ENCODE data around the gene PLA2G3. TPM values are rescaled to one million over a fixed set of nuclear protein-coding genes. Genes with fewer than 3 reads are reported as not detected.
A peak's percentile ranks its signal among the peaks of the same experiment; 100 is the strongest.

The PLA2G3 gene
- total and polyA plus RNA-seq, 2 of the 13 experiments (the other 11 are each of a cell fraction or from before 2014, with no cell fraction given) = 0.12 to 0.42 TPM

- Histone ChIP-seq H3K79me2 (ENCODE audit: insufficient read depth, low read length) (no peaks in the 10 kb centered on the region), H3K4me2 (ENCODE audit: low read depth, low read length) (no peak overlapping the region), H2AFZ (ENCODE audit: low read length) (no peak overlapping the region), H4K20me1 (ENCODE audit: insufficient read depth, low read length) (no peaks in the 10 kb centered on the region), H3K4me3 (replicated peaks in 1 of 3; ENCODE audit: insufficient read depth in 1 of 3, low read depth in 2 of 3, low read length in 3 of 3) (no peak overlapping the region), H3K36me3 (replicated peaks in 1 of 2; ENCODE audit: control insufficient read depth in 1 of 2, insufficient read depth in 2 of 2, low read length in 2 of 2) (no peaks in the 10 kb centered on the region), H3K4me1 (ENCODE audit: insufficient read depth, low read length) (peaks cover 28% of the 10 kb centered on the region), H3K27me3 (ENCODE audit: control insufficient read depth in 1 of 2, insufficient read depth in 2 of 2, low read length in 2 of 2) (peaks cover 5 to 37% of the 10 kb centered on the region in 2 experiments), H3K9ac (ENCODE audit: insufficient read depth, low read depth, low read length) (no peak overlapping the region), H3K27ac (ENCODE audit: extremely low read length, insufficient read depth, low read length) (no peak overlapping the region), H3K9me3 (ENCODE audit: low read length) (no peaks in the 10 kb centered on the region)
- CTCF ChIA-PET (ENCODE audit: low intra/inter-chr PET ratio, low total read pairs) = no interaction called here
- POLR2A ChIA-PET = no interaction called here
- DNase-seq (ENCODE audit: low spot score) (no peak), ATAC-seq (no peak), FAIRE-seq (no peak)
- TF ChIP-seq ZNF569 (CRISPR knock-in tag; IDR thresholded peaks at IDR 0.05; ENCODE audit: borderline replicate concordance) (no peak), ZNF746 (CRISPR knock-in tag; IDR thresholded peaks at IDR 0.05) (no peak), ATAD3A (CRISPR knock-in tag; IDR thresholded peaks at IDR 0.05) (no peak), MEIS2 (CRISPR knock-in tag; IDR thresholded peaks at IDR 0.05) (no peak), ZBTB38 (CRISPR knock-in tag; IDR thresholded peaks at IDR 0.05) (no peak), ZNF605 (CRISPR knock-in tag; IDR thresholded peaks at IDR 0.05) (no peak)
- TF ChIP-seq, protein P1, sequence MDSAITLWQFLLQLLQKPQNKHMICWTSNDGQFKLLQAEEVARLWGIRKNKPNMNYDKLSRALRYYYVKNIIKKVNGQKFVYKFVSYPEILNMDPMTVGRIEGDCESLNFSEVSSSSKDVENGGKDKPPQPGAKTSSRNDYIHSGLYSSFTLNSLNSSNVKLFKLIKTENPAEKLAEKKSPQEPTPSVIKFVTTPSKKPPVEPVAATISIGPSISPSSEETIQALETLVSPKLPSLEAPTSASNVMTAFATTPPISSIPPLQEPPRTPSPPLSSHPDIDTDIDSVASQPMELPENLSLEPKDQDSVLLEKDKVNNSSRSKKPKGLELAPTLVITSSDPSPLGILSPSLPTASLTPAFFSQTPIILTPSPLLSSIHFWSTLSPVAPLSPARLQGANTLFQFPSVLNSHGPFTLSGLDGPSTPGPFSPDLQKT (CRISPR knock-in tag; IDR thresholded peaks at IDR 0.05; ENCODE audit: borderline replicate concordance) = no peak
- no TSS peak for BruUV-seq (replicated peaks)
- intact Hi-C loops (cut with micrococcal nuclease; ENCODE audit: unreplicated experiment) = loop anchor here (1.0 kb wide), 1 partner anchor 32 kb away; no protein-coding TSS in a partner anchor
- 38% methylated on average over 3 of the region's 16 CpGs for whole genome bisulfite sequencing (ENCODE audit: low lambda C conversion rate)
- in situ Hi-C loops (cut with HindIII; ENCODE audit: extremely low pct_ligation_motif_present, low pct_unique_long_range_greater_than_20kb) = no loop called here
Measured at GRCh38 chr22:31136711-31137110, 3.6 kb downstream of the PLA2G3 start.

DNA sequence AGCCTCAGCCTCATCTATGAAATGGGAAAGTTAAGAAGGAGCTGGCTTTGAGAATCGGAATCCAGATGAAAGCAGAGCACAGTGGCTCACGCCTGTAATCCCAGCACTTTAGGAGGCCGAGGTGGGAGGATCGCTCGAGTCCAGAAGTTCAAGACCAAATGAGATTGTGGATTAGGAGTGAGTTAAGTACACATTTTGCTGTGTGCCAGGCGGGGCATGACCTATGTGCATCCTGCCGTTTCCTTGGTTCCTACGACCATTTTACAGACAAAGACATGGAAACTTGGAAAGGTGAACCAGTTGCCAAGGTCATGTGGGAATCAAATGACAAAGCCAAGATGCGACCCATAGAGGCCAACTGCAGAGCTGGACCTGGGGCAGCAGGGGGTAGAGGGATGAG is 4.2 kb downstream of the PLA2G3 start:
- in situ Hi-C loops (cut with HindIII; ENCODE audit: extremely low pct_ligation_motif_present, low pct_unique_long_range_greater_than_20kb) = no loop called here
- H3K27me3 ChIP-seq (ENCODE audit: control insufficient read depth in 1 of 2, insufficient read depth in 2 of 2, low read length in 2 of 2) = peaks cover 5 to 31% of the 10 kb centered on the region in 2 experiments
- H2AFZ ChIP-seq (ENCODE audit: low read length) = no peak overlapping the region
- intact Hi-C loops (cut with micrococcal nuclease; ENCODE audit: unreplicated experiment) = loop anchor here (1.0 kb wide), 1 partner anchor 32 kb away; no protein-coding TSS in a partner anchor
- 7% methylated on average over 9 of the region's 9 CpGs for WGBS (ENCODE audit: low lambda C conversion rate)
- no peaks in the 10 kb centered on the region for H3K36me3 ChIP-seq (replicated peaks in 1 of 2; ENCODE audit: control insufficient read depth in 1 of 2, insufficient read depth in 2 of 2, low read length in 2 of 2)
- FAIRE-seq (no peak), ATAC-seq (no peak), DNase-seq (ENCODE audit: low spot score) (no peak)
- no peak overlapping the region for H3K4me2 ChIP-seq (ENCODE audit: low read depth, low read length)
- no peaks in the 10 kb centered on the region for H4K20me1 ChIP-seq (ENCODE audit: insufficient read depth, low read length)
- H3K4me1 ChIP-seq (ENCODE audit: insufficient read depth, low read length) = peaks cover 34% of the 10 kb centered on the region
- no TSS peak for BruUV-seq (replicated peaks)
- no peak overlapping the region for H3K4me3 ChIP-seq (replicated peaks in 1 of 3; ENCODE audit: insufficient read depth in 1 of 3, low read depth in 2 of 3, low read length in 3 of 3)
- TF ChIP-seq, protein P2, sequence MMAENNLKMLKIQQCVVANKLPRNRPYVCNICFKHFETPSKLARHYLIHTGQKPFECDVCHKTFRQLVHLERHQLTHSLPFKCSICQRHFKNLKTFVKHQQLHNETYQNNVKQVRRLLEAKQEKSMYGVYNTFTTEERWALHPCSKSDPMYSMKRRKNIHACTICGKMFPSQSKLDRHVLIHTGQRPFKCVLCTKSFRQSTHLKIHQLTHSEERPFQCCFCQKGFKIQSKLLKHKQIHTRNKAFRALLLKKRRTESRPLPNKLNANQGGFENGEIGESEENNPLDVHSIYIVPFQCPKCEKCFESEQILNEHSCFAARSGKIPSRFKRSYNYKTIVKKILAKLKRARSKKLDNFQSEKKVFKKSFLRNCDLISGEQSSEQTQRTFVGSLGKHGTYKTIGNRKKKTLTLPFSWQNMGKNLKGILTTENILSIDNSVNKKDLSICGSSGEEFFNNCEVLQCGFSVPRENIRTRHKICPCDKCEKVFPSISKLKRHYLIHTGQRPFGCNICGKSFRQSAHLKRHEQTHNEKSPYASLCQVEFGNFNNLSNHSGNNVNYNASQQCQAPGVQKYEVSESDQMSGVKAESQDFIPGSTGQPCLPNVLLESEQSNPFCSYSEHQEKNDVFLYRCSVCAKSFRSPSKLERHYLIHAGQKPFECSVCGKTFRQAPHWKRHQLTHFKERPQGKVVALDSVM (CRISPR knock-in tag; IDR thresholded peaks at IDR 0.05) = peak; percentile 75
- TF ChIP-seq GLI4 (CRISPR knock-in tag; IDR thresholded peaks at IDR 0.05; ENCODE audit: borderline replicate concordance) = no peak
- ChIA-PET CTCF (ENCODE audit: low intra/inter-chr PET ratio, low total read pairs) (no interaction called here), POLR2A (interaction anchor here (1.2 kb wide), 1 partner anchor 24 kb away, joined by 7 read pairs; the partner anchor contains the start of gene RNF185)
- no peak overlapping the region for H3K9ac ChIP-seq (ENCODE audit: insufficient read depth, low read depth, low read length)
- no peaks in the 10 kb centered on the region for H3K9me3 ChIP-seq (ENCODE audit: low read length)
- H3K79me2 ChIP-seq (ENCODE audit: insufficient read depth, low read length) = no peaks in the 10 kb centered on the region
- H3K27ac ChIP-seq (ENCODE audit: extremely low read length, insufficient read depth, low read length) = no peak overlapping the region
